ENCODE results near the gene MYMX.

DNA sequence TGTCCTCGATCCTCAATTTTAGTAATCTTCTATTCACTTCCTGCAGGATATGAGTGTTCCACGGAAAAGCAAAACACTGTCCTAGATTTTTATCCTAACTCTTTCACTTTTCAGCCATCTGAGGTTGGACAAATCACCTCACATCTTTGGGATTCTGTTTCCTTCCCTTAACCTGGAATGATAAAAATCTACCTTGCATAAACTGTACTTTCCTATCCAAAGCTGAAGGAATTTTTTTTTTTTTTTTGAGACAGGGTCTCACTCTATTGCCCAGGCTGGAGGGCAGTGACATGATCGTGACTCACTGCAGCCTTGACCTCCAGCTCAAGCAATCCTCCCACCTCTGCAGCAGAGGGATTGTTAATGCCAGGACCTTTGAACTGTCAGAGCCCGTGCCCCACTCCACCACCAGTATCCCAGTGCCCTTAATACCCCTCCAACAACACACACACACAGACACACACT is 37.6 kb upstream of the MYMX start:
- TF ChIP-seq, protein P1, sequence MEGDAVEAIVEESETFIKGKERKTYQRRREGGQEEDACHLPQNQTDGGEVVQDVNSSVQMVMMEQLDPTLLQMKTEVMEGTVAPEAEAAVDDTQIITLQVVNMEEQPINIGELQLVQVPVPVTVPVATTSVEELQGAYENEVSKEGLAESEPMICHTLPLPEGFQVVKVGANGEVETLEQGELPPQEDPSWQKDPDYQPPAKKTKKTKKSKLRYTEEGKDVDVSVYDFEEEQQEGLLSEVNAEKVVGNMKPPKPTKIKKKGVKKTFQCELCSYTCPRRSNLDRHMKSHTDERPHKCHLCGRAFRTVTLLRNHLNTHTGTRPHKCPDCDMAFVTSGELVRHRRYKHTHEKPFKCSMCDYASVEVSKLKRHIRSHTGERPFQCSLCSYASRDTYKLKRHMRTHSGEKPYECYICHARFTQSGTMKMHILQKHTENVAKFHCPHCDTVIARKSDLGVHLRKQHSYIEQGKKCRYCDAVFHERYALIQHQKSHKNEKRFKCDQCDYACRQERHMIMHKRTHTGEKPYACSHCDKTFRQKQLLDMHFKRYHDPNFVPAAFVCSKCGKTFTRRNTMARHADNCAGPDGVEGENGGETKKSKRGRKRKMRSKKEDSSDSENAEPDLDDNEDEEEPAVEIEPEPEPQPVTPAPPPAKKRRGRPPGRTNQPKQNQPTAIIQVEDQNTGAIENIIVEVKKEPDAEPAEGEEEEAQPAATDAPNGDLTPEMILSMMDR (IDR thresholded peaks at IDR 0.05) = no peak
- no peak for TF ChIP-seq POLR2AphosphoS5 (IDR thresholded peaks at IDR 0.05)
